Type B pancreatic cell (in vitro differentiated cells): ENCODE results near the gene ZMIZ1. TPM values are rescaled to one million over a fixed set of nuclear protein-coding genes. Genes with fewer than 3 reads are reported as not detected.

Experiments used
- DNase-seq: peaks from one replicate; pipeline ENCODE4 v3.0.0; 2021; ENCODE audit warnings: mixed read lengths; ENCODE audit not compliant: unreplicated experiment; ENCODE audit errors: extremely low spot score
- H3K27ac Mint-ChIP-seq: 2 replicates; pipeline ENCODE4 v1.8.0; 2021; ENCODE audit warnings: mild to moderate bottlenecking, mixed read lengths
- H3K27me3 Mint-ChIP-seq: 2 replicates; pipeline ENCODE4 v1.8.0; 2021; ENCODE audit warnings: mixed read lengths
- H3K36me3 Mint-ChIP-seq: 2 replicates; pipeline ENCODE4 v1.8.0; 2021; ENCODE audit warnings: mixed read lengths
- H3K4me1 Mint-ChIP-seq: one replicate; pipeline ENCODE4 v1.8.0; 2021; ENCODE audit warnings: mixed read lengths; ENCODE audit not compliant: unreplicated experiment
- H3K4me3 Mint-ChIP-seq: 2 replicates; pipeline ENCODE4 v1.8.0; 2021; ENCODE audit warnings: mild to moderate bottlenecking, mixed read lengths
- H3K9me3 Mint-ChIP-seq: 2 replicates; pipeline ENCODE4 v1.8.0; 2021; ENCODE audit warnings: mixed read lengths
- CTCF ChIP-seq: fragments of 200-600 bp; sonication (generic); conservative IDR thresholded peaks from 2 replicates; pipeline ENCODE4 v1.5.0; 2021; ENCODE audit warnings: antibody characterized with exemption, mild to moderate bottlenecking
- total RNA-seq: library from RNA; stranded (reverse); gene quantifications from 2 replicates; pipeline ENCODE4 v1.2.1, GENCODE V29; 2021; ENCODE audit warnings: low replicate concordance

The ZMIZ1 gene
- total RNA-seq, 1 donor from 2014 or later, result 102 TPM

- peak overlapping the region; percentile 26 for H3K27ac Mint-ChIP-seq
- H3K9me3 Mint-ChIP-seq, result no peaks in the 10 kb centered on the region
- no peak overlapping the region for H3K4me3 Mint-ChIP-seq
- DNase-seq, result no peak
- peaks cover 20% of the 10 kb centered on the region for H3K36me3 Mint-ChIP-seq
- peaks cover 5% of the 10 kb centered on the region for H3K4me1 Mint-ChIP-seq
- no peak for TF ChIP-seq CTCF
- H3K27me3 Mint-ChIP-seq, result no peaks in the 10 kb centered on the region
Measured at GRCh38 chr10:79289801-79290200, 221.0 kb downstream of the ZMIZ1 start.

- DNase-seq, result no peak
- H3K4me3 Mint-ChIP-seq, result peak overlapping the region; percentile 28
- peaks cover 3% of the 10 kb centered on the region for H3K4me1 Mint-ChIP-seq
- peaks cover 32% of the 10 kb centered on the region for H3K36me3 Mint-ChIP-seq
- no peak for TF ChIP-seq CTCF
- H3K9me3 Mint-ChIP-seq, result no peaks in the 10 kb centered on the region
- peak overlapping the region; percentile 56 for H3K27ac Mint-ChIP-seq
- no peaks in the 10 kb centered on the region for H3K27me3 Mint-ChIP-seq
Measured at GRCh38 chr10:79292026-79292766, 223.4 kb downstream of the ZMIZ1 start.

- TF ChIP-seq CTCF, result peak; percentile 59
- Mint-ChIP-seq H3K27ac (no peak overlapping the region), H3K4me1 (no peaks in the 10 kb centered on the region), H3K36me3 (peaks cover 30% of the 10 kb centered on the region), H3K27me3 (no peaks in the 10 kb centered on the region), H3K9me3 (no peaks in the 10 kb centered on the region), H3K4me3 (no peak overlapping the region)
- no peak for DNase-seq
Measured at GRCh38 chr10:79292891-79293746, 224.4 kb downstream of the ZMIZ1 start.

- Mint-ChIP-seq H3K4me1 (no peaks in the 10 kb centered on the region), H3K9me3 (no peaks in the 10 kb centered on the region), H3K4me3 (no peak overlapping the region), H3K27me3 (no peaks in the 10 kb centered on the region), H3K36me3 (peaks cover 24% of the 10 kb centered on the region), H3K27ac (no peak overlapping the region)
- TF ChIP-seq CTCF, result no peak
- no peak for DNase-seq
Measured at GRCh38 chr10:79293841-79294581, 225.2 kb downstream of the ZMIZ1 start.

- Mint-ChIP-seq H3K36me3 (peaks cover 27% of the 10 kb centered on the region), H3K27me3 (no peaks in the 10 kb centered on the region), H3K9me3 (no peaks in the 10 kb centered on the region), H3K27ac (peak overlapping the region; percentile 46), H3K4me3 (no peak overlapping the region), H3K4me1 (no peaks in the 10 kb centered on the region)
- TF ChIP-seq CTCF, result no peak
- no peak for DNase-seq
Measured at GRCh38 chr10:79295563-79295962, 226.8 kb downstream of the ZMIZ1 start.
